ENCODE results near the gene IQSEC1. TPM values are rescaled to one million over a fixed set of nuclear protein-coding genes. Genes with fewer than 3 reads are reported as not detected.

IQSEC1 gene
- total RNA-seq, 4 donors from 2014 or later, result 56.1 to 99.5 (median 78.2) TPM

GRCh38 chr3:13079051-13079450 lies 5.8 kb upstream of the IQSEC1 start:
- Histone ChIP-seq H3K4me1 (peaks cover 12 to 38% (median 21%) of the 10 kb centered on the region in 4 donors), H3K27me3 (peaks cover 0 to 47% (median 13%) of the 10 kb centered on the region in 4 donors), H3K9me3 (no peaks in the 10 kb centered on the region), H3K4me3 (no peak overlapping the region), H3K27ac (replicated peaks in 1 of 4) (no peak overlapping the region), H3K36me3 (no peaks in the 10 kb centered on the region)
- DNase-seq (ENCODE audit: extremely low spot score), result no peak
- intact Hi-C loops (cut with DNase I), result no loop called here
- TF ChIP-seq EP300 (IDR thresholded peaks at IDR 0.05), result no peak
- no peak for TF ChIP-seq POLR2A (IDR thresholded peaks at IDR 0.05; ENCODE audit: low read depth)
- no peak for TF ChIP-seq POLR2AphosphoS5 (IDR thresholded peaks at IDR 0.05)
- WGBS, result 84% methylated on average over 7 of the region's 7 CpGs

- Histone ChIP-seq H3K9me3 (no peaks in the 10 kb centered on the region), H3K4me1 (peaks cover 18 to 42% (median 27%) of the 10 kb centered on the region in 4 donors), H3K36me3 (no peaks in the 10 kb centered on the region), H3K4me3 (no peak overlapping the region), H3K27ac (replicated peaks in 1 of 4) (no peak overlapping the region), H3K27me3 (peaks cover 0 to 54% (median 20%) of the 10 kb centered on the region in 4 donors)
- no peak for DNase-seq (ENCODE audit: extremely low spot score)
- WGBS, result 66% methylated on average over 11 of the region's 12 CpGs
- TF ChIP-seq POLR2A (IDR thresholded peaks at IDR 0.05; ENCODE audit: low read depth) (no peak), POLR2AphosphoS5 (IDR thresholded peaks at IDR 0.05) (no peak), EP300 (IDR thresholded peaks at IDR 0.05) (no peak)
- TF ChIP-seq, protein P1, sequence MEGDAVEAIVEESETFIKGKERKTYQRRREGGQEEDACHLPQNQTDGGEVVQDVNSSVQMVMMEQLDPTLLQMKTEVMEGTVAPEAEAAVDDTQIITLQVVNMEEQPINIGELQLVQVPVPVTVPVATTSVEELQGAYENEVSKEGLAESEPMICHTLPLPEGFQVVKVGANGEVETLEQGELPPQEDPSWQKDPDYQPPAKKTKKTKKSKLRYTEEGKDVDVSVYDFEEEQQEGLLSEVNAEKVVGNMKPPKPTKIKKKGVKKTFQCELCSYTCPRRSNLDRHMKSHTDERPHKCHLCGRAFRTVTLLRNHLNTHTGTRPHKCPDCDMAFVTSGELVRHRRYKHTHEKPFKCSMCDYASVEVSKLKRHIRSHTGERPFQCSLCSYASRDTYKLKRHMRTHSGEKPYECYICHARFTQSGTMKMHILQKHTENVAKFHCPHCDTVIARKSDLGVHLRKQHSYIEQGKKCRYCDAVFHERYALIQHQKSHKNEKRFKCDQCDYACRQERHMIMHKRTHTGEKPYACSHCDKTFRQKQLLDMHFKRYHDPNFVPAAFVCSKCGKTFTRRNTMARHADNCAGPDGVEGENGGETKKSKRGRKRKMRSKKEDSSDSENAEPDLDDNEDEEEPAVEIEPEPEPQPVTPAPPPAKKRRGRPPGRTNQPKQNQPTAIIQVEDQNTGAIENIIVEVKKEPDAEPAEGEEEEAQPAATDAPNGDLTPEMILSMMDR (IDR thresholded peaks at IDR 0.05), result no peak
- intact Hi-C loops (cut with DNase I), result no loop called here
Measured at GRCh38 chr3:13078163-13078905, 5.1 kb upstream of the IQSEC1 start.

GRCh38 chr3:13077431-13078162 lies 4.4 kb upstream of the IQSEC1 start:
- no peak overlapping the region for H3K27ac ChIP-seq (replicated peaks in 1 of 4)
- TF ChIP-seq POLR2AphosphoS5 (IDR thresholded peaks at IDR 0.05), result no peak
- TF ChIP-seq, protein P1 (IDR thresholded peaks at IDR 0.05), result no peak
- no peak for TF ChIP-seq POLR2A (IDR thresholded peaks at IDR 0.05; ENCODE audit: low read depth)
- TF ChIP-seq EP300 (IDR thresholded peaks at IDR 0.05), result no peak
- 56% methylated on average over 9 of the region's 21 CpGs for WGBS
- no peaks in the 10 kb centered on the region for H3K9me3 ChIP-seq
- no peak overlapping the region for H3K4me3 ChIP-seq
- intact Hi-C loops (cut with DNase I), result no loop called here
- peaks cover 26 to 50% (median 34%) of the 10 kb centered on the region in 4 donors for H3K4me1 ChIP-seq
- H3K27me3 ChIP-seq, result peaks cover 0 to 60% (median 27%) of the 10 kb centered on the region in 4 donors
- DNase-seq (ENCODE audit: extremely low spot score), result no peak
- no peaks in the 10 kb centered on the region for H3K36me3 ChIP-seq

GRCh38 chr3:13075986-13076654 lies 2.9 kb upstream of the IQSEC1 start:
- no peak for DNase-seq (ENCODE audit: extremely low spot score)
- no peak for TF ChIP-seq POLR2A (IDR thresholded peaks at IDR 0.05; ENCODE audit: low read depth)
- no peak for TF ChIP-seq EP300 (IDR thresholded peaks at IDR 0.05)
- TF ChIP-seq, protein P1 (IDR thresholded peaks at IDR 0.05), result no peak
- 62% methylated on average over 7 of the region's 9 CpGs for WGBS
- no peaks in the 10 kb centered on the region for H3K9me3 ChIP-seq
- H3K4me3 ChIP-seq, result no peak overlapping the region
- no peaks in the 10 kb centered on the region for H3K36me3 ChIP-seq
- peaks cover 0 to 70% (median 29%) of the 10 kb centered on the region in 4 donors for H3K27me3 ChIP-seq
- intact Hi-C loops (cut with DNase I), result no loop called here
- no peak overlapping the region for H3K27ac ChIP-seq (replicated peaks in 1 of 4)
- H3K4me1 ChIP-seq, result peaks cover 34 to 50% (median 41%) of the 10 kb centered on the region in 4 donors

DNA sequence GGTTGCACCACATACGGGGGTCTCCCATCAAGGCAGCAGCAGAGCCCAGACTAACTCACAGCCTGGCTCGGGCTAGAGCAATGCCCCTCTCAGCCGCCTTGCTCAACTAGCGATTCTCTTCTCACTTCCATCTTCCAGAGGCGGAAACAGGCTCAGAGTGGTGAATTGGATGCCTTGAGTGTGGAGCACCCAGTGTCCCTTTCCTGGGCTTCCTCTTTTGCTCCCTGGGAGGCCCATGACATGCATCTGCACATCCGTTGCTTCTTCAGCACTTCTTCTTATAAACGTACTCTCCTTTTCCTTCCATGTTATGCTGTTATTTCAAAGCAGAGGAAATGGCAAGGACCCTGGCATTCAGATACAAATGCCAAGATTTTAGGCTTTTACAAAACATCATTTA lies 2.1 kb upstream of the IQSEC1 start:
- Histone ChIP-seq H3K4me1 (peaks cover 34 to 44% (median 36%) of the 10 kb centered on the region in 4 donors), H3K27ac (replicated peaks in 1 of 4) (no peak overlapping the region)
- WGBS, result 75% methylated on average over 7 of the region's 7 CpGs

More for the DNA sequence above, 2.1 kb upstream of the IQSEC1 start:
- Histone ChIP-seq H3K9me3 (no peaks in the 10 kb centered on the region), H3K4me3 (no peak overlapping the region), H3K36me3 (no peaks in the 10 kb centered on the region), H3K27me3 (peaks cover 0 to 76% (median 29%) of the 10 kb centered on the region in 4 donors)
- intact Hi-C loops (cut with DNase I), result no loop called here
- no peak for TF ChIP-seq EP300 (IDR thresholded peaks at IDR 0.05)
- DNase-seq (ENCODE audit: extremely low spot score), result no peak
